ENCODE results near the gene EIF4G1. TPM values are rescaled to one million over a fixed set of nuclear protein-coding genes. Genes with fewer than 3 reads are reported as not detected.

Gene EIF4G1
- total and polyA plus RNA-seq, 5 donors from 2014 or later: 13.7 to 182 (median 17.3) TPM

DNA sequence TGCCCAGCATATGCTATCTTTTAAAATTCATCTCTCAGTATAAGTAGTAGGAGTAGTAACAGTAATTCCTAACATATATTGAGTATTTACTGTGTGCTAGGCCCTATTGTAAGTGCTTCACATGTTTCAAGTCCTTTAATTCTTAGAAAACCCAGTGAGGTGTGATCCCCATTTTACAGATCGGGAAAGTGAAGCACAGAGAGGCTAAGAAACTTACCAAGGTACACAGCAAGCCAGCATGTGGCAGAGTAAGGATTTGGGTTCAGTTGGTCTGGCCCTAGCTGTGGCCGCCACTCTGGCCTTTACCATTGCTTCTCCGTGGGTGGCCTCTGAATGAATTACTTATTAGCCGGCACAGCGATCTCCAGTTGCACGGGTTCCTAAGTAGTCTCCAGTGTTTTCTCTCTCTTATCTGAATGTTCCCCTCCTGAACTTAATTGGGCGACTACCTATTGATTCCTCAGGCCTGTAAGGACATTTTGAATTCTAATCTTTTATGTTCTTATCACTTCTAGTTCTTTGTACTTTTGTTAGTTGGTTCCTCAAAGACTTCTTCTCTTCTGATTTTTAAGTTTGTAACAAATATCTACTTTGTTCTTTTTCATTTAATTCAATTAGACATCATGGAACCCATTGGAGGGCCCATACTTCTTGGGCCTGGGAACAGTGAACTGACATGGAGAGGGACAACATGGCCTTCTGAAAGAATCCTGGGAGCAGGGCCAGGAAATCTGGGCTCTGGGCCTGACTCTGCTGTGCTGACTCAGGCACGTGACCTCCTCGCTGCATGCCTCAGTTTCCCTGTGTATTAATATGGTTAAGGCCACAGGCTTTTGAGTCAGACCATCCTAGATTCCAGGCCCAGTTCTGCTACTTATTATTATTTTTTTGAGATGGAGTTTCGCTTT is 35.4 kb downstream of the EIF4G1 start:
- no peak overlapping the region for H3K27ac Mint-ChIP-seq
- Histone ChIP-seq H3K36me3 (ENCODE audit: control insufficient read depth, insufficient read depth, low read length) (no peaks in the 10 kb centered on the region), H3K4me3 (ENCODE audit: low read depth, low read length) (no peak overlapping the region), H3K4me1 (ENCODE audit: control insufficient read depth, insufficient read depth, low read length, poor library complexity, severe bottlenecking) (peaks cover 4% of the 10 kb centered on the region), H3K27ac (ENCODE audit: insufficient read depth, low read length, poor library complexity, severe bottlenecking) (no peak overlapping the region), H3K27me3 (ENCODE audit: control insufficient read depth, insufficient read depth, low read length) (no peaks in the 10 kb centered on the region), H3K9me3 (ENCODE audit: control insufficient read depth in 2 of 2, low read length in 2 of 2) (no peaks in the 10 kb centered on the region)
- ATAC-seq (ENCODE audit: low read depth in 2 of 2) (no peak), DNase-seq (no peak)
- H3K27me3 Mint-ChIP-seq: no peaks in the 10 kb centered on the region
- H3K36me3 Mint-ChIP-seq: peaks cover 3% of the 10 kb centered on the region
- no peaks in the 10 kb centered on the region for H3K4me1 Mint-ChIP-seq
- no peak overlapping the region for H3K4me3 Mint-ChIP-seq
- no peaks in the 10 kb centered on the region for H3K9me3 Mint-ChIP-seq

DNA sequence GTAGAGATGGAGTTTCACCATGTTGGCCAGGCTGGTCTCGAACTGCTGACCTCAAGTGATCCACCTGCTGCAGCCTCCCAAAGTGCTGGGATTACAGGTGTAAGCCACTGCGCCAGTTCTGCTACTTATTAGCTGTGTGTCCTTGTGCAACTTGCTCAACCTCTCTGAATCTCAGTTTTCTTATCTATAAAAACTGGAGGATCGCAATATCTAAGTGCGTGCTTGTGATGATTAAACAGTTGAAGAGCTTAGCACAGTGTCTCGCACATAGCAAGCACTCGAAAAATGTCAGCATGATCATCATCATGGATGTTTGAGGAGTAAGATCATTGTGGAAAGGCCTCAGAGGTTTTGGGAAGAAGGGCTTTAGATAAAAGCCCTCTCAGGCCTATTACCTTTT is 36.2 kb downstream of the EIF4G1 start:
- no peak overlapping the region for H3K4me3 Mint-ChIP-seq

DNA sequence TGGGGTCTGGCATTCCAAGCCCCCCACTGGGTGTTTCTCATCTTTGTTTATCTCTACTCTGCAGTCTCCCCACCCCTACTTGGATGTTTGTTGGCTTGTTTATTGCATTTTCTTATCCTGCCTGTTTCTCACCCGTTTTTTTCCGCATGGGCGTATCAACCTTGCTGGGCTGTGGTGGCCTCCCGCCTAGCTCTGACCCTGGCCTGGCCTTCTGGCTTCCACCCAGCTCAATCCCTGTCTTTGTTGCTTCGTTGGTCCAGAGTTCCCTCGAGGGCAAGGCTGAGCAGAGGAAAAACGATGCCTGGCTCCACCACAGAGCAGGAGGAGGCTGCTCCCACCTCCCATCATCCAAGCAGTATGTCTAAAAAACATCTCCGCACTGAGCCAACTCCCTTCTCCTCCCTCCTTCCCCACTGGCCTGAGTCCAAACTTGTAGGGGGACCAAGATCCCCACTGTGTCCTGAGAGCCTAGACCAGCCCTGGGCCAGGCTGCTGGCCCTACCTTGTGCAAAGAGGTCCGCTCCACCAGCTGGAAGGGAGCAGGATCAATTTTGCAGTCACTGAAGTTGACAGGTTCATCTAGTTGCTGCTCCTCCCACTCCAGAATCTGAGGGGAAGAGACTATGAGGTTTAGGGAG is 37.2 kb downstream of the EIF4G1 start:
- DNase-seq: no peak
- Histone ChIP-seq H3K9me3 (ENCODE audit: control insufficient read depth in 2 of 2, low read length in 2 of 2) (no peaks in the 10 kb centered on the region), H3K36me3 (ENCODE audit: control insufficient read depth, insufficient read depth, low read length) (no peaks in the 10 kb centered on the region), H3K4me1 (ENCODE audit: control insufficient read depth, insufficient read depth, low read length, poor library complexity, severe bottlenecking) (peaks cover 4% of the 10 kb centered on the region), H3K27ac (ENCODE audit: insufficient read depth, low read length, poor library complexity, severe bottlenecking) (no peak overlapping the region), H3K27me3 (ENCODE audit: control insufficient read depth, insufficient read depth, low read length) (no peaks in the 10 kb centered on the region), H3K4me3 (ENCODE audit: low read depth, low read length) (no peak overlapping the region)
- peaks cover 5% of the 10 kb centered on the region for H3K36me3 Mint-ChIP-seq
- no peak for ATAC-seq (ENCODE audit: low read depth in 2 of 2)
- H3K27me3 Mint-ChIP-seq: peaks cover 4% of the 10 kb centered on the region
- H3K4me3 Mint-ChIP-seq: no peak overlapping the region
- no peaks in the 10 kb centered on the region for H3K9me3 Mint-ChIP-seq
- no peaks in the 10 kb centered on the region for H3K4me1 Mint-ChIP-seq
- H3K27ac Mint-ChIP-seq: no peak overlapping the region

More for the DNA sequence above, 36.2 kb downstream of the EIF4G1 start:
- peaks cover 4% of the 10 kb centered on the region for H3K27me3 Mint-ChIP-seq
- H3K4me1 ChIP-seq (ENCODE audit: control insufficient read depth, insufficient read depth, low read length, poor library complexity, severe bottlenecking): peaks cover 4% of the 10 kb centered on the region
- DNase-seq: no peak
- no peak overlapping the region for H3K4me3 ChIP-seq (ENCODE audit: low read depth, low read length)
- no peaks in the 10 kb centered on the region for H3K36me3 ChIP-seq (ENCODE audit: control insufficient read depth, insufficient read depth, low read length)
- no peak for ATAC-seq (ENCODE audit: low read depth in 2 of 2)
- no peaks in the 10 kb centered on the region for H3K27me3 ChIP-seq (ENCODE audit: control insufficient read depth, insufficient read depth, low read length)
- no peaks in the 10 kb centered on the region for H3K9me3 Mint-ChIP-seq
- H3K36me3 Mint-ChIP-seq: peaks cover 6% of the 10 kb centered on the region
- H3K27ac ChIP-seq (ENCODE audit: insufficient read depth, low read length, poor library complexity, severe bottlenecking): no peak overlapping the region
- H3K9me3 ChIP-seq (ENCODE audit: control insufficient read depth in 2 of 2, low read length in 2 of 2): no peaks in the 10 kb centered on the region
- H3K27ac Mint-ChIP-seq: no peak overlapping the region
- no peaks in the 10 kb centered on the region for H3K4me1 Mint-ChIP-seq

DNA sequence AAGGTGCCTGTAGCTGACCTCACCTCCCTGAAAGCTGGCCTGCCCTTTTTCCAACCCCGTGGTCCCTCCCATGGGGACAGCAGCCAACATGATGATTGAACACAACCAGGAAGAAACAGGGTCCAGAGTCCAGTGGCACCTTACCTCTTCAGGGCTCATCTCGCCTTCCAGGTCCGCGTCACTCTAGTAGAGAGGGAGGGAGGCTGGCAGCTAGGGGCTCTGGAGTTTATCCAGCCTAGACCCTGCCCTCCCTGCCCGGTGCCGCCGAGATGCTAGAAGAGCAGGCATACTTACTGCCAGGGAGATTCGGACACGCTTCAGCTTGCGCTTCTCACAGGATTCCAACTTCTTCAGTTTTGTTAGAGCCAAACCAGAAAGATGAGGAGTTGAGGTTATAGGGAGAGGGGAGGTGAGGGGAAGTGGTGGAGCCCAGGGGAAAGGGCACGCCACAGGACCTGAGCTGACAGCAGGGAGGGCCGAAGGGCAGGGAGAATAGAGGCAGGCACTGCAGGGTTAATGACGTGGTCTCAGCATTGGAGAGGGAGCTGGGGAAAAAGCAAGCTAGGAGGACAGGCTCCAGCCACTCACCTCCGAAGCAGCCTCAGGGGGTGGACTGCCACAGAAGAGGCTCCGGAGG is 37.9 kb downstream of the EIF4G1 start:
- no peak overlapping the region for H3K4me3 ChIP-seq (ENCODE audit: low read depth, low read length)
- H3K27ac Mint-ChIP-seq: peak overlapping the region in 1 of 3 donors; percentile 11
- no peak overlapping the region for H3K27ac ChIP-seq (ENCODE audit: insufficient read depth, low read length, poor library complexity, severe bottlenecking)
- H3K4me1 ChIP-seq (ENCODE audit: control insufficient read depth, insufficient read depth, low read length, poor library complexity, severe bottlenecking): peaks cover 4% of the 10 kb centered on the region
- H3K36me3 ChIP-seq (ENCODE audit: control insufficient read depth, insufficient read depth, low read length): no peaks in the 10 kb centered on the region
- H3K4me1 Mint-ChIP-seq: no peaks in the 10 kb centered on the region
- peaks cover 5% of the 10 kb centered on the region for H3K36me3 Mint-ChIP-seq
- peak overlapping the region in 1 of 4 donors; percentile 15 for H3K4me3 Mint-ChIP-seq
- no peak for DNase-seq
- peaks cover 4% of the 10 kb centered on the region for H3K27me3 Mint-ChIP-seq
- ATAC-seq (ENCODE audit: low read depth in 2 of 2): no peak
- no peaks in the 10 kb centered on the region for H3K27me3 ChIP-seq (ENCODE audit: control insufficient read depth, insufficient read depth, low read length)
- H3K9me3 Mint-ChIP-seq: no peaks in the 10 kb centered on the region
- no peaks in the 10 kb centered on the region for H3K9me3 ChIP-seq (ENCODE audit: control insufficient read depth in 2 of 2, low read length in 2 of 2)

DNA sequence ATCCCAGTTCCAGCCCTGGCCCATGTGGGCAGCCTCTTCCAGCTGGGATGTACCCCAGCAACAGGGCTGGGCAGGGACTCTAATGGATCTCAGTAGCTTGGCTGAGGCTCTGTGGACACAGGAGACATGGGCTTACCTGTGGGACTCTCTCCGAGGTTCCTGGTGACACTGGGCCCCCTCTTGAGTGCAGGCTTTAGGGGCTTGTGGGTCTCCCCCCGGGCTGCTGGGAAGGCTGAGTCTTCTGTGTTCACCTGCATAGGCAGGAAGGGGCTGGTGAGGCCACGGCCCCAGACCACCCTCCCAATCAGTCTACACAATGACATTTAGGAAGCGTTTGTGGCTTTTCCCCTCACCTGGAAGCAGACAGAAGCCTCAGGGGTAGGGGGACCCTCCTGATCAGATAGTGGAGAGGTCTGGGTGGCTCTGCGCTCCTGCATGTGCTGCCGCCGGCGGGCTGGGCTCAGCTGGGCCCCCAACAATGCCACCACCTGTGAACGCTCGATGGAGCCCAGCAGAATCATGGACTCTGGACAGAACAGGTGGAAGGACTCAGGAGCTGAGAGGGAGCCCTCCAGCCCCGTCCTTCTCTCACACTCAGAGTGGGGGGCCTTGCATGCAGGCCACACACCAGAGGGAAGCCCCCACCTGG is 38.6 kb downstream of the EIF4G1 start:
- Mint-ChIP-seq H3K4me3 (no peak overlapping the region), H3K4me1 (no peaks in the 10 kb centered on the region), H3K27me3 (peaks cover 4% of the 10 kb centered on the region), H3K27ac (no peak overlapping the region), H3K36me3 (peaks cover 5% of the 10 kb centered on the region), H3K9me3 (no peaks in the 10 kb centered on the region)
- no peak overlapping the region for H3K4me3 ChIP-seq (ENCODE audit: low read depth, low read length)
- DNase-seq (no peak), ATAC-seq (ENCODE audit: low read depth in 2 of 2) (no peak)
- no peaks in the 10 kb centered on the region for H3K27me3 ChIP-seq (ENCODE audit: control insufficient read depth, insufficient read depth, low read length)
- peaks cover 4% of the 10 kb centered on the region for H3K4me1 ChIP-seq (ENCODE audit: control insufficient read depth, insufficient read depth, low read length, poor library complexity, severe bottlenecking)
- H3K36me3 ChIP-seq (ENCODE audit: control insufficient read depth, insufficient read depth, low read length): no peaks in the 10 kb centered on the region
- no peak overlapping the region for H3K27ac ChIP-seq (ENCODE audit: insufficient read depth, low read length, poor library complexity, severe bottlenecking)
- no peaks in the 10 kb centered on the region for H3K9me3 ChIP-seq (ENCODE audit: control insufficient read depth in 2 of 2, low read length in 2 of 2)

DNA sequence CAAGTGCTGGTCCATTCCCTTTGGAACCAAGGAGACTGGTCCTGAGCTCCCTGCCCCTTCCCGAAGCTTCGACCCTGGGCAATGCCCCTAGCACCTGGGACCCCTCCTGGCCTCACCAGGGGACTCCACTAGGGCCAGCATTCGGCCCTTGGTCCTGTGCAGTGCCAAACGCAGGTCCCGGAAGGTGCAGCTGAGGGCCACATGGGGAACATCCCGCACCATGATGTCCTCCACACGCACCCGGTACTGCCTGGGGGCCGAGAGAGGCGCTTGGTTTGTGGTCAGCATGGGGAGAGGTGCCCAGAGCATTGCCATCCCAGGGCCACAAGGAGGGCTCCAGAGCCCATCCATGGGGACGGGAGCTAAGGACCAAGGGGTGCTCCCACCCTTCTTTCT is 39.1 kb downstream of the EIF4G1 start:
- no peak overlapping the region for H3K4me3 ChIP-seq (ENCODE audit: low read depth, low read length)
- no peak for DNase-seq
- no peaks in the 10 kb centered on the region for H3K36me3 ChIP-seq (ENCODE audit: control insufficient read depth, insufficient read depth, low read length)

DNA sequence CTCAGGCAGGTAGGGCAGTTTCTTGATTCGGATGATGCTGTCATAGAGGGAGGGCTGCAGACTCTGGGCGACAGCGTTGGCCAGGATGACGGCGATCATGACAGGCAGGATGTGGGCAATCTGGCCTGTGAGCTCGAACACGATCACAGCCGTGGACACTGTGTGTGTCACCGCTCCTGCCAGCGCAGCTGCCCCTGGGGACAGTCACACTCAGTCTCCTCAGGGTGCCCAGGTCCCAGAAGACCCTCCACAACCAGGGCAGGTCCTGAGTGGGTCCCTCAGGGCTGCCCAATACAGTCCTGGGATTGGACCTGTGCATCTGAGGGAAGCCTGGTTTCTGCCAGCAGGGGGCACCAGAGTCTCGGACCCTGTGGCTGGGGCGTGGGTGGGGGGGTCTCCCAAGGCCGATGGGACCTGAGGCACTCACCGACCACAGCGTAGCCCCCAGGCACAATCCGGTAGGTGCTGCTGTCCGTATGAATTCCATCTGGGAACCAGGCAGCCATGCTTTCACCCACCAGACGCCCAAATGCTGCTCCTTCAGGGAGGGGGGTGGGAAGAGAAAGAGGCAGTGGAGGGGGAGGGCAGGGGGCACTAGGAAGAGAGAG is 39.8 kb downstream of the EIF4G1 start:
- H3K9me3 Mint-ChIP-seq: no peaks in the 10 kb centered on the region
- H3K4me1 Mint-ChIP-seq: no peaks in the 10 kb centered on the region
- Histone ChIP-seq H3K27me3 (ENCODE audit: control insufficient read depth, insufficient read depth, low read length) (no peaks in the 10 kb centered on the region), H3K27ac (ENCODE audit: insufficient read depth, low read length, poor library complexity, severe bottlenecking) (no peak overlapping the region), H3K4me3 (ENCODE audit: low read depth, low read length) (no peak overlapping the region), H3K9me3 (ENCODE audit: control insufficient read depth in 2 of 2, low read length in 2 of 2) (no peaks in the 10 kb centered on the region), H3K36me3 (ENCODE audit: control insufficient read depth, insufficient read depth, low read length) (no peaks in the 10 kb centered on the region), H3K4me1 (ENCODE audit: control insufficient read depth, insufficient read depth, low read length, poor library complexity, severe bottlenecking) (peaks cover 4% of the 10 kb centered on the region)
- H3K27me3 Mint-ChIP-seq: peaks cover 4% of the 10 kb centered on the region
- ATAC-seq (ENCODE audit: low read depth in 2 of 2) (peak; percentile 61 to 73), DNase-seq (peak; percentile 40 to 46 (median 45))
- H3K27ac Mint-ChIP-seq: no peak overlapping the region
- H3K36me3 Mint-ChIP-seq: peaks cover 5% of the 10 kb centered on the region
- no peak overlapping the region for H3K4me3 Mint-ChIP-seq

More for the DNA sequence above, 39.1 kb downstream of the EIF4G1 start:
- Mint-ChIP-seq H3K27ac (no peak overlapping the region), H3K27me3 (peaks cover 4% of the 10 kb centered on the region), H3K4me3 (no peak overlapping the region), H3K4me1 (no peaks in the 10 kb centered on the region), H3K9me3 (no peaks in the 10 kb centered on the region), H3K36me3 (peaks cover 5% of the 10 kb centered on the region)
- no peak overlapping the region for H3K27ac ChIP-seq (ENCODE audit: insufficient read depth, low read length, poor library complexity, severe bottlenecking)
- H3K9me3 ChIP-seq (ENCODE audit: control insufficient read depth in 2 of 2, low read length in 2 of 2): no peaks in the 10 kb centered on the region
- ATAC-seq (ENCODE audit: low read depth in 2 of 2): no peak
- H3K27me3 ChIP-seq (ENCODE audit: control insufficient read depth, insufficient read depth, low read length): no peaks in the 10 kb centered on the region
- peaks cover 4% of the 10 kb centered on the region for H3K4me1 ChIP-seq (ENCODE audit: control insufficient read depth, insufficient read depth, low read length, poor library complexity, severe bottlenecking)
